HEK293T (cell line): ENCODE measurements around the gene RSF1.

ENCODE experiments used
- CTCF ChIA-PET: fragments of 350-600 bp; formaldehyde crosslinking; extraction: SDS; loops from one replicate; lab custom pipeline; 2021; ENCODE audit warnings: antibody characterized with exemption, inconsistent platforms; lab: Yijun Ruan, JAX
- POLR2A ChIA-PET: fragments of 350-600 bp; formaldehyde crosslinking; extraction: SDS; loops from one replicate; lab custom pipeline; 2020; ENCODE audit warnings: antibody characterized with exemption, inconsistent platforms; lab: Yijun Ruan, JAX
- DNase-seq: peaks from one replicate; pipeline ENCODE4 v3.0.0; 2012; ENCODE audit warnings: mixed read lengths; ENCODE audit errors: extremely low spot score
- ARNT ChIP-seq: fragments of 450-650 bp; IDR thresholded peaks from 2 replicates; pipeline ENCODE4 v1.6.1; 2017; ENCODE audit warnings: mild to moderate bottlenecking
- BHLHE40 ChIP-seq: fragments of 450-650 bp; IDR thresholded peaks from 2 replicates; pipeline ENCODE4 v1.6.1; 2016; ENCODE audit warnings: mild to moderate bottlenecking, moderate library complexity, borderline replicate concordance
- CTBP1 ChIP-seq: fragments of 450-650 bp; IDR thresholded peaks from 2 replicates; pipeline ENCODE4 v1.6.1; 2016; ENCODE audit warnings: borderline replicate concordance
- ELF4 ChIP-seq: fragments of 450-650 bp; IDR thresholded peaks from 2 replicates; pipeline ENCODE4 v1.6.1; 2017; ENCODE audit warnings: antibody characterized with exemption
- FOXA1 ChIP-seq: fragments of 450-650 bp; IDR thresholded peaks from 2 replicates; pipeline ENCODE4 v1.6.1; 2016; ENCODE audit warnings: mild to moderate bottlenecking
- FOXK2 ChIP-seq: fragments of 450-650 bp; IDR thresholded peaks from 2 replicates; pipeline ENCODE4 v1.6.1; 2016; ENCODE audit warnings: mild to moderate bottlenecking
- FOXM1 ChIP-seq: fragments of 450-650 bp; IDR thresholded peaks from 2 replicates; pipeline ENCODE4 v1.6.1; 2017; ENCODE audit warnings: mild to moderate bottlenecking, borderline replicate concordance
- HDGF ChIP-seq: fragments of 450-650 bp; IDR thresholded peaks from 2 replicates; pipeline ENCODE4 v1.6.1; 2017; ENCODE audit warnings: antibody characterized with exemption, borderline replicate concordance
- L3MBTL2 ChIP-seq: fragments of 450-650 bp; conservative IDR thresholded peaks from 2 replicates; pipeline ENCODE4 v1.6.1; 2016; ENCODE audit warnings: mild to moderate bottlenecking
- LEF1 ChIP-seq: fragments of 450-650 bp; IDR thresholded peaks from 2 replicates; pipeline ENCODE4 v1.6.1; 2017; ENCODE audit warnings: mild to moderate bottlenecking, borderline replicate concordance
- NFRKB ChIP-seq: fragments of 450-650 bp; IDR thresholded peaks from 2 replicates; pipeline ENCODE4 v1.6.1; 2016; ENCODE audit warnings: mild to moderate bottlenecking, moderate library complexity
- PKNOX1 ChIP-seq: fragments of 450-650 bp; IDR thresholded peaks from 2 replicates; pipeline ENCODE4 v1.6.1; 2016
- SP1 ChIP-seq: fragments of 450-650 bp; IDR thresholded peaks from 2 replicates; pipeline ENCODE4 v1.6.1; 2017
- SUZ12 ChIP-seq: fragments of 450-650 bp; IDR thresholded peaks from 2 replicates; pipeline ENCODE4 v1.6.1; 2016; ENCODE audit warnings: mild to moderate bottlenecking
- TARDBP ChIP-seq: fragments of 450-650 bp; IDR thresholded peaks from 2 replicates; pipeline ENCODE4 v1.6.1; 2016
- ZNF384 ChIP-seq: fragments of 450-650 bp; IDR thresholded peaks from 2 replicates; pipeline ENCODE4 v1.6.1; 2016

RSF1 gene

GRCh38 chr11:77819411-77819920, 1.1 kb downstream of the RSF1 start:
- CTCF ChIA-PET = no interaction called here
- peak; percentile 79 for DNase-seq
- TF ChIP-seq ARNT (no peak), L3MBTL2 (no peak), BHLHE40 (no peak), ELF4 (no peak), FOXM1 (no peak), SP1 (no peak), CTBP1 (no peak)
- POLR2A ChIA-PET = interaction anchor here (0.8 to 1.9 kb wide), 3 partner anchors 175 to 181 kb away, joined by 3 to 11 read pairs (median 3); partner anchors contain the start of gene INTS4

- POLR2A ChIA-PET = no interaction called here
- CTCF ChIA-PET = no interaction called here
- TF ChIP-seq CTBP1 (no peak), ELF4 (no peak), NFRKB (no peak), ARNT (no peak), L3MBTL2 (no peak), BHLHE40 (no peak), HDGF (no peak), FOXM1 (no peak), SP1 (no peak), ZNF384 (no peak), TARDBP (no peak), FOXA1 (no peak), FOXK2 (no peak), PKNOX1 (no peak), LEF1 (no peak), SUZ12 (no peak)
- DNase-seq = no peak
Observed at GRCh38 chr11:77815459-77815858, 5.1 kb downstream of the RSF1 start.

GRCh38 chr11:77814848-77815247, 5.7 kb downstream of the RSF1 start:
- DNase-seq = no peak
- ChIA-PET POLR2A (no interaction called here), CTCF (no interaction called here)
- no peak for TF ChIP-seq HDGF

GRCh38 chr11:77813256-77813655, 7.3 kb downstream of the RSF1 start:
- no peak for TF ChIP-seq PKNOX1
- TF ChIP-seq FOXK2 = no peak
- no peak for TF ChIP-seq LEF1
- no peak for TF ChIP-seq FOXA1
- TF ChIP-seq ELF4 = no peak
- TF ChIP-seq SUZ12 = no peak
- no peak for TF ChIP-seq HDGF
- no peak for TF ChIP-seq TARDBP
- TF ChIP-seq ZNF384 = no peak
- TF ChIP-seq CTBP1 = no peak
- no peak for TF ChIP-seq FOXM1
- TF ChIP-seq NFRKB = no peak
- TF ChIP-seq ARNT = no peak
- no peak for TF ChIP-seq L3MBTL2
- TF ChIP-seq SP1 = no peak
- ChIA-PET POLR2A (no interaction called here), CTCF (no interaction called here)
- no peak for DNase-seq

GRCh38 chr11:77806993-77807392, 13.5 kb downstream of the RSF1 start:
- ChIA-PET CTCF (no interaction called here), POLR2A (no interaction called here)
- no peak for TF ChIP-seq FOXM1
- TF ChIP-seq TARDBP = no peak
- TF ChIP-seq CTBP1 = no peak
- TF ChIP-seq BHLHE40 = no peak
- no peak for TF ChIP-seq L3MBTL2
- TF ChIP-seq ARNT = no peak
- no peak for DNase-seq

GRCh38 chr11:77806415-77806814, 14.1 kb downstream of the RSF1 start:
- TF ChIP-seq SUZ12 (no peak), FOXM1 (no peak), PKNOX1 (no peak), L3MBTL2 (no peak), FOXK2 (no peak), BHLHE40 (no peak), ARNT (no peak), TARDBP (no peak), LEF1 (no peak), CTBP1 (no peak), SP1 (no peak)
- ChIA-PET POLR2A (no interaction called here), CTCF (no interaction called here)
- DNase-seq = no peak

- ChIA-PET POLR2A (no interaction called here), CTCF (no interaction called here)
- TF ChIP-seq ZNF384 = no peak
- TF ChIP-seq ELF4 = no peak
- no peak for TF ChIP-seq FOXM1
- no peak for TF ChIP-seq HDGF
- no peak for TF ChIP-seq CTBP1
- TF ChIP-seq PKNOX1 = no peak
- no peak for TF ChIP-seq SUZ12
- TF ChIP-seq FOXK2 = no peak
- no peak for TF ChIP-seq BHLHE40
- no peak for TF ChIP-seq SP1
- TF ChIP-seq ARNT = no peak
- no peak for TF ChIP-seq TARDBP
- no peak for TF ChIP-seq LEF1
- TF ChIP-seq NFRKB = no peak
- no peak for TF ChIP-seq L3MBTL2
- TF ChIP-seq FOXA1 = no peak
- no peak for DNase-seq
Observed at GRCh38 chr11:77801477-77801876, 19.0 kb downstream of the RSF1 start.
